GM12864 (cell line): ENCODE data around the gene SNRNP25.

Experiments used
- DNase-seq: peaks from one replicate; pipeline ENCODE4 v3.0.0-alpha.2; 2011; ENCODE audit warnings: low read depth
- H3K4me3 ChIP-seq: 2 replicates; pipeline ENCODE4 v1.5.1; 2011; ENCODE audit warnings: mild to moderate bottlenecking, low read depth, low read length, control low read depth
- CTCF ChIP-seq: IDR thresholded peaks from 2 replicates; pipeline ENCODE4 v1.5.1; 2011; ENCODE audit warnings: low read depth, mild to moderate bottlenecking, moderate library complexity, low read length, control low read depth, inconsistent platforms; ENCODE audit errors: missing control alignments

Gene SNRNP25

DNA sequence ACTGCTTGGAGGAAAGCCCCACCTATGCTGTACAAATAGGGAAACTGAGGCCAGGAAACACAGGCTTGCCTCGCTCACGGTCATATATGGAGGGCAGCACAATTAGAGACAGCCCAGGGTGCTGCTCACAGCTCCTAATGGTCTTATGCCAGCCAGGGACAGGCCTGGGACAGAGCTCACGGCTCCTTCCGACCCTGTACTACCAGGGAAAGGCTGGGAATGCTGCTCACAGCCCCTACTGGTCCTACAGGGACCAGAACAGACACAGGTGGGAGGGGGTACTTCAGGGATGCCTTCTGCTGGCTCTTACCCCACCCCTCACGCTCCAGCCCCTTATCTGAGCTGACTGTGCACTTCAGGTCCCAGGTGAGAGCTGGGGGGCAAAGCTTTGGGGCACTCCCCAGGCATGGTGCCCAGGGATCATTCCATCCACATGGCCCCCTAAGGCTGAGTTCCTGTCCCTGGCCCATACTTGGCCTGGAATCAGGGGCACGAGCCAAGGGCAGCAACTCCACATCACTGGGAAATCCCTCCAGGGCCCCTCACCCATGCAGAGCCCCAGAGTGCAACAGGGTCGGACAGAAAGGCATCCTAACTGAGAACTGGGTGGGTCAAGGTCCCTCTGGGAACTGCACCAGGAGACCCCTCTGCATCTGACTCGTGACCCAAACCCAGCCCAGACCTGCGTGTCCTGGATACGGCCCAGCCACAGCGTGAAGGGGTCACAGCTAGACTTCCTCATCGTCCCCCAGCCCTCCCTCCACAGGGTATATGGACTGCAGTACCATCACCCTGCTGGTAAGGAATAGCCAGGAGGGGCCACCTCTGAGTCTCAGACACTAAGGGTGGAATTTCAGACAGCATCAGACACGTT lies 12.9 kb downstream of the SNRNP25 start:
- TF ChIP-seq CTCF: no peak
- no peak for DNase-seq
- no peak overlapping the region for H3K4me3 ChIP-seq

DNA sequence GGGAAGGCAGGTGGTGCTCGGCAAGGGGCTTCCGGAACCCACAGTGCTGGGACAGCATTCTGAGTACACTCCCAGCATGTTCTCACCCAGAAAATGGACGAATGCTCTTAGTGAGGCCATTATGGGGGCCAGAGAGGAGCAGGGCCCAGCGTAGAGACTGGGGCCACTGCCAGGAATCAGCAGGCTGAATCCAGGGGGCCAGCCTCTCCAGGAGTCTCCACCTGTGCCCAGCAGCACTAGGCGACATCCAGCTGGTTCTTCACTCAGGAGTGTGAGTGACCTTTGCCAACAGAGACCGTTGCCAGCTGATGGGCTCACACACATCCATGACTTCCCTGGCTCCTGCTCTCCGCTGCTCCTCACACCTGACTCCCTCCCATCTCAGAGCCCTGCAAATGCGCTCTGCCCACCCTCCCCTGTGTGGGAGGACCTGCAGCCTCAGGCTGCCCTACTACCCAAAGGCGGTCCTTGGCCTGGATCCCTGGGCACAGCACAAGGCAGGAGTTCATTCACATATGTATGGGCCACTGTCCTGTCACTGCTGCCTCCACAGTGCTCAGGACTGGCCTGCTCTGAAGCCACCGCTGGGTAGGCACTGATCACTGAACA lies 13.7 kb downstream of the SNRNP25 start:
- DNase-seq: no peak
- no peak for TF ChIP-seq CTCF
- no peak overlapping the region for H3K4me3 ChIP-seq

GRCh38 chr16:67884-68789 lies 14.5 kb downstream of the SNRNP25 start:
- TF ChIP-seq CTCF: no peak
- no peak overlapping the region for H3K4me3 ChIP-seq
- no peak for DNase-seq

GRCh38 chr16:69181-69580 lies 15.6 kb downstream of the SNRNP25 start:
- no peak for DNase-seq
- no peak for TF ChIP-seq CTCF
- no peak overlapping the region for H3K4me3 ChIP-seq

GRCh38 chr16:71210-71539 lies 17.5 kb downstream of the SNRNP25 start:
- DNase-seq: no peak
- TF ChIP-seq CTCF: no peak
- no peak overlapping the region for H3K4me3 ChIP-seq

GRCh38 chr16:71540-72401 lies 18.1 kb downstream of the SNRNP25 start:
- TF ChIP-seq CTCF: no peak
- peak overlapping the region; percentile 3; the same call in 1 of the 2 replicates for H3K4me3 ChIP-seq
- DNase-seq: no peak
